Body of pancreas (tissue), 4 donors: ENCODE data around the gene ABHD16B.

ENCODE experiments used
- CTCF ChIP-seq, 7 experiments: fragments of 450-650 bp in 4 of 7; fragments of 200-600 bp in 3 of 7; sonication (generic) in 3 of 7; IDR thresholded peaks; one replicate each; pipeline ENCODE4 v1.5.1; 2016 to 2019; ENCODE audit warnings: antibody characterized with exemption in 7 of 7
- POLR2A ChIP-seq, 3 donors: fragments of 450-650 bp; IDR thresholded peaks; one replicate each; pipeline ENCODE4 v1.6.1; 2016; ENCODE audit warnings: antibody characterized with exemption in 3 of 3, mild to moderate bottlenecking in 2 of 3

- TF ChIP-seq CTCF (IDR thresholded peaks at IDR 0.05) (no peak), POLR2A (IDR thresholded peaks at IDR 0.05) (no peak)
Measured at GRCh38 chr20:63831646-63831992, 29.7 kb upstream of the ABHD16B start.
